Prostate gland (tissue), 2 donors: ENCODE data around the gene NABP2. TPM values are rescaled to one million over a fixed set of nuclear protein-coding genes. Genes with fewer than 3 reads are reported as not detected.
"Not testable (repeated sequence)": the region's sequence is repeated elsewhere in the genome, so short reads cannot be mapped to it uniquely, and the experiment has no call there.

Experiments
- DNase-seq: peaks from one replicate; pipeline ENCODE4 v3.0.0-alpha.2; 2019; ENCODE audit warnings: low spot score
- H3K27ac ChIP-seq, 2 donors: fragments of 200-600 bp; sonication (generic); 2 replicates each; pipeline ENCODE4 v1.5.1; 2017 to 2019
- H3K27me3 ChIP-seq: fragments of 200-600 bp; sonication (generic); replicated peaks from 2 replicates; pipeline ENCODE4 v1.5.1; 2019; ENCODE audit not compliant: insufficient read depth
- H3K36me3 ChIP-seq, 2 donors: fragments of 200-600 bp; sonication (generic); 1 replicate in 1 of 2; 2 replicates in 1 of 2; pipeline versions ENCODE4 v1.5.1 to v1.8.1; 2017 to 2019
- H3K4me1 ChIP-seq: fragments of 200-600 bp; sonication (generic); replicated peaks from 2 replicates; pipeline ENCODE4 v1.5.1; 2019
- H3K4me3 ChIP-seq, 2 donors: fragments of 200-600 bp; sonication (generic); 2 replicates each; pipeline ENCODE4 v1.5.1; 2017 to 2019
- H3K9me3 ChIP-seq: fragments of 200-600 bp; sonication (generic); 2 replicates; pipeline ENCODE4 v1.5.1; 2017
- CTCF ChIP-seq, 4 experiments: fragments of 200-600 bp in 2 of 4; fragments of 450-650 bp in 2 of 4; sonication (generic) in 2 of 4; IDR thresholded peaks; 1 replicate in 3 of 4; 2 replicates in 1 of 4; pipeline ENCODE4 v1.5.1; 2016 to 2019; ENCODE audit warnings: antibody characterized with exemption in 4 of 4, mild to moderate bottlenecking in 2 of 4, moderate library complexity in 2 of 4
- POLR2A ChIP-seq: fragments of 450-650 bp; IDR thresholded peaks from one replicate; pipeline ENCODE4 v1.6.1; 2016; ENCODE audit warnings: antibody characterized with exemption, mild to moderate bottlenecking
- POLR2AphosphoS5 ChIP-seq: sonication (generic); formaldehyde crosslinking; IDR thresholded peaks from one replicate; pipeline ENCODE4 v1.6.1; 2017; ENCODE audit warnings: antibody characterized with exemption
- WGBS: methylation state at CpG from one replicate; pipeline ENCODE4 v1.1.5; 2018; 5-methylcytosine and 5-hydroxymethylcytosine counted together
- intact Hi-C: fragments of 100-400 bp; cut with DNase I; formaldehyde crosslinking; loops from one replicate; pipeline ENCODE4 v1.14.2; 2022
- total RNA-seq, 2 donors: library from RNA; depleted of rRNA; stranded (reverse); fragments of >200 nt; gene quantifications; one replicate each; pipeline ENCODE4 v1.1.0, GENCODE V29; 2016

NABP2 gene
- total RNA-seq, 2 donors from 2014 or later: 21.4 to 33.2 TPM

DNA sequence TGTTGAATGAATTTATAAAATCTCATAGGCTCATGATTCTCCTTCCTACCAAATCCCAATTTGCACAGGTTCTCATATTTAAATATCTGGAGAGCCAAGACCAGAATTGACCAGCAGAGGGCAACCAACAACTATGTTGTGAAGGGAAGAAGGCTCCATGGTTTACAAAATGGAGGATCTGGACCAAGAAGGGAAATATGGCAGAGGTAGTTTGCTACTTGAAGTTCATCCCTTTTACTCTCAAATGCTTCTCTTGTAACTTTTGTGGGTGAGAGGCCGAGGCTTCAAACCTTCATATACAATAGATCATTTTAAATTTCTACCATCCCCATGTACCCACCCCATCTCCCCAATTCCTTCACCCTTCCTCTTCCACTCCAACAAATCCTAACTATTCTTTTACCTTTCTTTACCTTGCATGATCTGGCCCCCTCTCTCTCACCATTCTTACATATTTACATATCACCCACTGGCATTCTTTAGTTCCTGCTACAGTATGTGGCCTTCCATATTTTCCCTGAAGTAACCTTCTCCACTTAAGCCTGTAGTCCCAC is 31.0 kb upstream of the NABP2 start:
- intact Hi-C loops: loop anchor here (2.0 to 10.0 kb wide), 2 partner anchors 32 to 272 kb away; partner anchors contain the start of genes NABP2 and SPRYD4
- peak; percentile 66 to 96 (median 82) for TF ChIP-seq CTCF (IDR thresholded peaks at IDR 0.05)
- TF ChIP-seq POLR2A: no peak
- peak; percentile 86 for TF ChIP-seq POLR2AphosphoS5
- Histone ChIP-seq H3K9me3 (no peaks in the 10 kb centered on the region), H3K4me1 (no peaks in the 10 kb centered on the region), H3K36me3 (no peaks in the 10 kb centered on the region), H3K4me3 (no peak overlapping the region), H3K27ac (no peak overlapping the region), H3K27me3 (no peaks in the 10 kb centered on the region)
- peak; percentile 85 for DNase-seq
- WGBS: 70% methylated on average over 1 of the region's 1 CpG

GRCh38 chr12:56196818-56197550 is 27.2 kb upstream of the NABP2 start:
- not testable (repeated sequence) for DNase-seq, H3K27ac ChIP-seq, H3K4me3 ChIP-seq, H3K27me3 ChIP-seq, H3K4me1 ChIP-seq, H3K9me3 ChIP-seq, H3K36me3 ChIP-seq
- 55% methylated on average over 11 of the region's 11 CpGs for WGBS
- intact Hi-C loops: loop anchor here (10.0 kb wide), 1 partner anchor 268 kb away; the partner anchor contains the start of gene SPRYD4

DNA sequence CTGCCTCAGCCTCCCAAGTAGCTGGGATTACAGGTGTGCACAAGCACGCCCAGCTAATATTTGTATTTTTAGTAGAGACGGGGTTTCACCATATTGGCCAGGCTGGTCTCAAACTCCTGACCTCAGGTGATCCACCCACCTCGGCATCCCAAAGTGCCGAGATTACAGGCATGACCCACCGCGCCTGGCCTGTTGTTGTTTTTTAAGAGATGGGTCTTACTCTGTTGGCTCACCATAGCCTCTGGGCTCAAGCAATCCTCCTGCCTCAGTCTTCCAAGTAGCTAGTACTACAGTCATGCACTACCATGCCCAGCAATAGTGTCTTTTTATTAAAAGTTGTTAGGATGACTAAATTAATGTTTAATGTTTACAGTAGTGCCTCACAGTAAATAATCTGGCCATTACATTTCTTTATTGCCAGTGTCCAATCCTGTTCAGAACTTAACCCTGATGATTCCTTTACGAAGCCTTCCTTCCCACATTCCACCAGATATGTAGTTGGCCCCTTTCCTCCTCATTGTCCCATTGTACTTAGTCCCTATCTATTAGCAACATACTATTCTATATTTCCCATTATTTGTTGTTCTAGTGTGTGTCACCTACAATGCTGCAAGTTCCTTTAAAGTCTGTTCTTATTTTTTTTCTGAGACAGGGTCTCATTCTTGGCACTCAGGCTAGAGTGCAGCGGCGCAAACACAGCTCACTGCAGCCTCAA is 26.1 kb upstream of the NABP2 start:
- WGBS: 83% methylated on average over 9 of the region's 9 CpGs
- Histone ChIP-seq H3K36me3 (no peaks in the 10 kb centered on the region), H3K27me3 (no peaks in the 10 kb centered on the region), H3K4me1 (no peaks in the 10 kb centered on the region), H3K9me3 (no peaks in the 10 kb centered on the region), H3K27ac (no peak overlapping the region), H3K4me3 (no peak overlapping the region)
- intact Hi-C loops: loop anchor here (10.0 kb wide), 1 partner anchor 267 kb away; the partner anchor contains the start of gene SPRYD4
- TF ChIP-seq CTCF (IDR thresholded peaks at IDR 0.05): no peak
- no peak for TF ChIP-seq POLR2AphosphoS5
- TF ChIP-seq POLR2A: no peak
- no peak for DNase-seq

DNA sequence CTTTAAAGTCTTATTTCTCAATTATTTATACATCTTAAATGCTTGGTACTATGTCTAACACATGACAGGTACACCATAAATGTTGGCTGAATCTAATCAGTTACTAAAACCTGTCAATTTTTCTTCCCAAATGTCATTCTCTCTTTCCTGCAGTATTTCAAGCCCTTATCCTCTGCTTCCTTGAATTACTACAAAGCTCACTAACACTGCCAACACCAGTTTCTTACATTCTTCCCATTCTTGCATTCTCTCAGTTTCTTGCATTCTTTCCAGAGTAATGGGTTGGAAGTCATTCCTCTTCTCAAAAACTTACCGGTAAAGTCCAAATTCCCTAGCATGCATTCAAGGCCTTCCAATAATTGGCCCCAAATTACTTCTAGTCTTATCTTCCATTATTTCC is 25.3 kb upstream of the NABP2 start:
- WGBS: 85% methylated on average over 1 of the region's 1 CpG
- no peak for DNase-seq
- Histone ChIP-seq H3K27ac (no peak overlapping the region), H3K27me3 (no peaks in the 10 kb centered on the region), H3K36me3 (no peaks in the 10 kb centered on the region), H3K4me3 (no peak overlapping the region), H3K9me3 (no peaks in the 10 kb centered on the region), H3K4me1 (no peaks in the 10 kb centered on the region)
- no peak for TF ChIP-seq POLR2AphosphoS5
- intact Hi-C loops: loop anchor here (10.0 kb wide), 1 partner anchor 266 kb away; the partner anchor contains the start of gene SPRYD4

GRCh38 chr12:56202366-56202765 is 21.8 kb upstream of the NABP2 start:
- 15% methylated on average over 1 of the region's 1 CpG for WGBS
- no peaks in the 10 kb centered on the region for H3K4me1 ChIP-seq
- TF ChIP-seq POLR2A (no peak), POLR2AphosphoS5 (no peak), CTCF (IDR thresholded peaks at IDR 0.05) (no peak)
- H3K27ac ChIP-seq: no peak overlapping the region
- intact Hi-C loops: no loop called here
- no peaks in the 10 kb centered on the region for H3K9me3 ChIP-seq
- DNase-seq: no peak
- no peak overlapping the region for H3K4me3 ChIP-seq
- H3K27me3 ChIP-seq: no peaks in the 10 kb centered on the region
- H3K36me3 ChIP-seq: peaks cover 0 to 6% of the 10 kb centered on the region in 2 donors
